Endothelial cell of umbilical vein (primary cell): Measurements from ENCODE around the gene GSTP1. TPM values are rescaled to one million over a fixed set of nuclear protein-coding genes. Genes with fewer than 3 reads are reported as not detected.

Experiments
- BruUV-seq: library from RNA; stranded (reverse); fragments of 400-500 nt; replicated peaks from 2 replicates; lab custom pipeline; 2021; lab: Mats Ljungman, UMichigan
- CTCF ChIA-PET: fragments of 300-600, 350-600 bp; sonication (Branson Sonifier 250); formaldehyde crosslinking; loops from one replicate; lab custom pipeline; 2021; ENCODE audit warnings: antibody characterized with exemption, inconsistent platforms; lab: Charles Lee
- POLR2A ChIA-PET: fragments of 300-600, 350-600 bp; sonication (Branson Sonifier 250); formaldehyde crosslinking; loops from one replicate; lab custom pipeline; 2021; ENCODE audit warnings: antibody characterized with exemption, inconsistent platforms; lab: Charles Lee
- DNase-seq: peaks from one replicate; pipeline ENCODE4 v3.0.0-alpha.2; 2011; ENCODE audit warnings: low read depth, low spot score
- FAIRE-seq: peaks from 2 replicates; lab custom pipeline; 2011; peaks lifted over from hg19 to GRCh38; lab: Jason Lieb, UNC
- H2AFZ ChIP-seq: 2 replicates; pipeline ENCODE4 v1.6.0; 2012; ENCODE audit warnings: low read depth, low read length, control low read depth, inconsistent platforms
- H3K27ac ChIP-seq: 2 replicates; pipeline ENCODE4 v1.5.1; 2011; ENCODE audit warnings: low read depth, mild to moderate bottlenecking, control low read depth, low read length, moderate library complexity; ENCODE audit not compliant: insufficient read depth
- H3K27me3 ChIP-seq, 2 experiments: 2 replicates each; pipeline versions ENCODE4 v1.6.0 to v1.6.1; 2011; ENCODE audit warnings: low read length in 2 of 2, mixed read lengths in 1 of 2; ENCODE audit not compliant: control insufficient read depth in 2 of 2, insufficient read depth in 2 of 2
- H3K36me3 ChIP-seq, 2 experiments: 2 replicates in 1 of 2; 3 replicates in 1 of 2; pipeline ENCODE4 v1.5.1; 2011; ENCODE audit warnings: low read length in 2 of 2, mild to moderate bottlenecking in 1 of 2, moderate library complexity in 1 of 2; ENCODE audit not compliant: control insufficient read depth in 2 of 2, insufficient read depth in 2 of 2; ENCODE audit errors: extremely low read depth in 1 of 2
- H3K4me1 ChIP-seq: 3 replicates; pipeline ENCODE4 v1.5.1; 2011; ENCODE audit warnings: mild to moderate bottlenecking, low read length; ENCODE audit not compliant: control insufficient read depth, insufficient read depth; ENCODE audit errors: extremely low read depth
- H3K4me2 ChIP-seq: 2 replicates; pipeline ENCODE4 v1.6.1; 2011; ENCODE audit warnings: low read length, control low read depth, mixed read lengths; ENCODE audit not compliant: insufficient read depth
- H3K4me3 ChIP-seq, 3 experiments: fragments of 200-600 bp in 1 of 3; sonication (generic), shearing (Covaris generic) in 1 of 3; replicated peaks in 1 of 3; 2 replicates each; pipeline ENCODE4 v1.5.1; 2011 to 2016; ENCODE audit warnings: control low read depth in 3 of 3, low read length in 3 of 3, mild to moderate bottlenecking in 2 of 3, inconsistent platforms in 1 of 3, low read depth in 1 of 3, moderate library complexity in 1 of 3; ENCODE audit not compliant: insufficient read depth in 1 of 3
- H3K79me2 ChIP-seq: 2 replicates; pipeline ENCODE4 v1.6.0; 2012; ENCODE audit warnings: low read length, inconsistent platforms; ENCODE audit not compliant: control insufficient read depth, insufficient read depth
- H3K9ac ChIP-seq: replicated peaks from 2 replicates; pipeline ENCODE3; 2011; ENCODE audit warnings: low read length, control low read depth; ENCODE audit not compliant: insufficient read depth; ENCODE audit errors: extremely low read depth
- H3K9me1 ChIP-seq: replicated peaks from 3 replicates; pipeline ENCODE4 v1.6.0; 2011; ENCODE audit warnings: mild to moderate bottlenecking, low read length; ENCODE audit not compliant: control insufficient read depth, insufficient read depth; ENCODE audit errors: extremely low read depth
- H3K9me3 ChIP-seq: replicated peaks from 2 replicates; pipeline ENCODE4 v1.5.1; 2012; ENCODE audit warnings: low read length, inconsistent platforms; ENCODE audit not compliant: control insufficient read depth, insufficient read depth
- H4K20me1 ChIP-seq: replicated peaks from 2 replicates; pipeline ENCODE3; 2011; ENCODE audit warnings: mild to moderate bottlenecking, low read length; ENCODE audit not compliant: control insufficient read depth, insufficient read depth; ENCODE audit errors: extremely low read depth
- EZH2 ChIP-seq: IDR thresholded peaks from 2 replicates; pipeline ENCODE4 v1.6.1; 2012; ENCODE audit warnings: borderline replicate concordance, low read depth, mild to moderate bottlenecking, moderate library complexity, low read length, inconsistent platforms; ENCODE audit not compliant: severe bottlenecking
- FOS ChIP-seq: IDR thresholded peaks from 2 replicates; pipeline ENCODE4 v1.6.1; 2011; ENCODE audit warnings: mild to moderate bottlenecking, low read length, moderate library complexity, borderline replicate concordance; ENCODE audit not compliant: insufficient read depth
- GATA2 ChIP-seq: IDR thresholded peaks from 2 replicates; pipeline ENCODE4 v1.7.0; 2011; ENCODE audit warnings: low read depth, mild to moderate bottlenecking, moderate library complexity, mixed read lengths, low read length; ENCODE audit not compliant: insufficient read length, insufficient read depth
- JUN ChIP-seq: IDR thresholded peaks from 2 replicates; pipeline ENCODE4 v1.6.1; 2011; ENCODE audit warnings: borderline replicate concordance, low read depth; ENCODE audit not compliant: insufficient read length, insufficient read depth
- MYC ChIP-seq: IDR thresholded peaks from one replicate; pipeline ENCODE4 v1.6.1; 2011; ENCODE audit warnings: mild to moderate bottlenecking, low read depth, low read length
- POLR2A ChIP-seq: IDR thresholded peaks from 2 replicates; pipeline ENCODE4 v1.6.1; 2012; ENCODE audit warnings: low read depth, mild to moderate bottlenecking, control low read depth, low read length
- POLR2AphosphoS5 ChIP-seq: IDR thresholded peaks from 2 replicates; pipeline ENCODE4 v1.6.1; 2012; ENCODE audit warnings: low read depth, mild to moderate bottlenecking, control low read depth, low read length, moderate library complexity; ENCODE audit not compliant: insufficient read depth
- dilution Hi-C: fragments of 300-500 bp; cut with MboI; formaldehyde crosslinking; loops from one replicate; pipeline ENCODE4 v1.15.0; 2019; ENCODE audit warnings: low sequenced_read_pairs; ENCODE audit not compliant: extremely low pct_ligation_motif_present
- intact Hi-C: fragments of 100-400 bp; cut with micrococcal nuclease; formaldehyde crosslinking; loops from one replicate; pipeline ENCODE4 v1.10.0; 2022
- polyA plus RNA-seq, 4 experiments: library from polyadenylated mRNA; depleted of rRNA in 3 of 4; stranded (reverse) in 3 of 4; unstranded in 1 of 4; fragments of >200 nt; gene quantifications; 2 replicates each; pipeline versions ENCODE4 v1.2.1 to v1.2.3, GENCODE V29; 2011 to 2012; ENCODE audit warnings: missing spikeins in 1 of 4
- total RNA-seq: library from RNA; stranded (reverse); gene quantifications from 2 replicates; pipeline ENCODE4 v1.2.3, GENCODE V29; 2021
- TF ChIP-seq, protein P1 (sequence below): IDR thresholded peaks from 2 replicates; pipeline ENCODE4 v1.6.1; 2011; ENCODE audit not compliant: insufficient read depth, insufficient read length
- TF ChIP-seq, protein P2 (sequence below), 2 donors: IDR thresholded peaks; 1 replicate in 1 of 2; 2 replicates in 1 of 2; pipeline ENCODE4 v1.5.1; 2011; ENCODE audit warnings: low read length in 2 of 2, mild to moderate bottlenecking in 2 of 2, moderate library complexity in 2 of 2, control low read depth in 1 of 2, inconsistent platforms in 1 of 2, low read depth in 1 of 2; ENCODE audit not compliant: insufficient read depth in 1 of 2; ENCODE audit errors: extremely low read depth in 1 of 2

GSTP1 gene
- total and polyA plus RNA-seq, 2 donors (not counting 3 experiments of a cell fraction or from before 2014, with no cell fraction given), result 962 to 2,277 TPM

DNA sequence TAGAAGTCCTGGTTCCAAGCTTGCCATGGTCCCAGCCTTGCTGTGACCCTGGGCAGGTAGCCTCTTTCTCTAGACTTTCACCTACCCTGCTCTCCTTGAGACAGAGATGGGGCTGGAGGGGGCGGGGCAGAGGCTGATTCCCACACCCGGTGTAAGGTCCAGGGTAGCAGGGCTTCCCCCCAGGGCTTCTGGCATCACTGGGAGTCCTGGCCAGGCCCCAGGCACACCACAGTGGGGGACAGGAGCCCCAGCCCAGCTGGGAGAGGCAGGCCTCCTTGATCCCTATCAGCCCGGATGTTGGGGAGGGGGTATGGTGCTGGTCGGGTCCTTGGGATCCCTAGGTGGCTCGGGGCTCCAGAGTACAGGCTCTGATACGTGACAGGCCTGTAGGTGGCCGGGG, 47.8 kb downstream of the GSTP1 start:
- Histone ChIP-seq H3K4me3 (no peak overlapping the region), H3K4me2 (no peak overlapping the region), H3K9ac (no peak overlapping the region), H3K27me3 (no peaks in the 10 kb centered on the region), H3K36me3 (no peaks in the 10 kb centered on the region), H3K79me2 (no peaks in the 10 kb centered on the region), H4K20me1 (no peaks in the 10 kb centered on the region), H3K9me3 (no peaks in the 10 kb centered on the region), H3K27ac (no peak overlapping the region), H3K4me1 (peaks cover 4% of the 10 kb centered on the region), H3K9me1 (no peaks in the 10 kb centered on the region), H2AFZ (no peak overlapping the region)
- ChIA-PET POLR2A (no interaction called here), CTCF (interaction anchor here (3.2 to 6.6 kb wide), 2 partner anchors 10 to 27 kb away, joined by 12 to 92 read pairs; no protein-coding TSS in a partner anchor)
- no TSS peak for BruUV-seq
- DNase-seq (no peak), FAIRE-seq (no peak)
- intact Hi-C loops (loop anchor here (2.0 kb wide), 1 partner anchor 173 kb away; no protein-coding TSS in a partner anchor), dilution Hi-C loops (no loop called here)
- TF ChIP-seq EZH2 (no peak), JUN (no peak), POLR2A (no peak), POLR2AphosphoS5 (no peak), FOS (no peak), GATA2 (no peak), MYC (no peak)
- TF ChIP-seq, protein P1, sequence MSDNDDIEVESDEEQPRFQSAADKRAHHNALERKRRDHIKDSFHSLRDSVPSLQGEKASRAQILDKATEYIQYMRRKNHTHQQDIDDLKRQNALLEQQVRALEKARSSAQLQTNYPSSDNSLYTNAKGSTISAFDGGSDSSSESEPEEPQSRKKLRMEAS, result no peak
- TF ChIP-seq, protein P2, sequence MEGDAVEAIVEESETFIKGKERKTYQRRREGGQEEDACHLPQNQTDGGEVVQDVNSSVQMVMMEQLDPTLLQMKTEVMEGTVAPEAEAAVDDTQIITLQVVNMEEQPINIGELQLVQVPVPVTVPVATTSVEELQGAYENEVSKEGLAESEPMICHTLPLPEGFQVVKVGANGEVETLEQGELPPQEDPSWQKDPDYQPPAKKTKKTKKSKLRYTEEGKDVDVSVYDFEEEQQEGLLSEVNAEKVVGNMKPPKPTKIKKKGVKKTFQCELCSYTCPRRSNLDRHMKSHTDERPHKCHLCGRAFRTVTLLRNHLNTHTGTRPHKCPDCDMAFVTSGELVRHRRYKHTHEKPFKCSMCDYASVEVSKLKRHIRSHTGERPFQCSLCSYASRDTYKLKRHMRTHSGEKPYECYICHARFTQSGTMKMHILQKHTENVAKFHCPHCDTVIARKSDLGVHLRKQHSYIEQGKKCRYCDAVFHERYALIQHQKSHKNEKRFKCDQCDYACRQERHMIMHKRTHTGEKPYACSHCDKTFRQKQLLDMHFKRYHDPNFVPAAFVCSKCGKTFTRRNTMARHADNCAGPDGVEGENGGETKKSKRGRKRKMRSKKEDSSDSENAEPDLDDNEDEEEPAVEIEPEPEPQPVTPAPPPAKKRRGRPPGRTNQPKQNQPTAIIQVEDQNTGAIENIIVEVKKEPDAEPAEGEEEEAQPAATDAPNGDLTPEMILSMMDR (IDR thresholded peaks at IDR 0.05; ENCODE audit: extremely low read depth in 1 of 2, insufficient read depth in 1 of 2, low read depth in 1 of 2, low read length in 2 of 2), result no peak
